Upper lobe of left lung (tissue), 6 donors: Measurements from ENCODE around the gene GALK1. TPM values are rescaled to one million over a fixed set of nuclear protein-coding genes. Genes with fewer than 3 reads are reported as not detected.
A peak's percentile ranks its signal among the peaks of the same experiment; 100 is the strongest.

Source experiments
- ATAC-seq, 2 donors: fragments of 200-7000 bp; cut with Tn5 transposase; one replicate each; pipeline ENCODE4 v1.9.1; 2022; ENCODE audit warnings: mild to moderate bottlenecking in 2 of 2, moderate library complexity in 2 of 2; ENCODE audit not compliant: low FRiP score in 2 of 2
- DNase-seq, 2 donors: peaks; one replicate each; pipeline ENCODE4 v3.0.0-alpha.2; 2019 to 2020
- H3K27ac ChIP-seq, 4 donors: fragments of 200-600 bp; sonication (generic); one replicate each; pipeline ENCODE4 v1.5.1; 2016 to 2019
- H3K27me3 ChIP-seq, 4 donors: fragments of 200-600 bp; sonication (generic); one replicate each; pipeline ENCODE4 v1.5.1; 2017 to 2019
- H3K36me3 ChIP-seq, 4 donors: fragments of 200-600 bp; sonication (generic); one replicate each; pipeline ENCODE4 v1.5.1; 2016 to 2019
- H3K4me1 ChIP-seq, 4 donors: fragments of 200-600 bp; sonication (generic); one replicate each; pipeline ENCODE4 v1.5.1; 2018 to 2019
- H3K4me3 ChIP-seq, 4 donors: fragments of 200-600 bp; sonication (generic); one replicate each; pipeline ENCODE4 v1.5.1; 2017 to 2019; ENCODE audit warnings: mild to moderate bottlenecking in 2 of 4, moderate library complexity in 1 of 4
- H3K9me3 ChIP-seq, 4 donors: fragments of 200-600 bp; sonication (generic); one replicate each; pipeline ENCODE4 v1.5.1; 2018 to 2019
- EP300 ChIP-seq, 4 donors: sonication (generic); formaldehyde crosslinking; IDR thresholded peaks; one replicate each; pipeline ENCODE4 v1.5.1; 2017; ENCODE audit warnings: antibody characterized with exemption in 4 of 4, control low read depth in 2 of 4
- POLR2A ChIP-seq, 4 donors: fragments of 450-650 bp; IDR thresholded peaks; one replicate each; pipeline ENCODE4 v1.5.1; 2016 to 2017; ENCODE audit warnings: antibody characterized with exemption in 4 of 4, mild to moderate bottlenecking in 2 of 4
- POLR2AphosphoS5 ChIP-seq, 2 donors: sonication (generic); formaldehyde crosslinking; IDR thresholded peaks; one replicate each; pipeline ENCODE4 v1.5.1; 2017; ENCODE audit warnings: antibody characterized with exemption in 2 of 2
- WGBS, 2 donors: methylation state at CpG; one replicate each; pipeline ENCODE4 v1.1.5; 2017 to 2018; 5-methylcytosine and 5-hydroxymethylcytosine counted together
- total RNA-seq, 6 donors: library from RNA; depleted of rRNA in 4 of 6; stranded (reverse); fragments of >200 nt in 4 of 6; gene quantifications; one replicate each; pipeline versions ENCODE4 v1.1.0 to v1.2.1, GENCODE V29; 2016 to 2021
- TF ChIP-seq, protein P1 (sequence below), 6 experiments: fragments of 450-650 bp in 4 of 6; fragments of 200-600 bp in 2 of 6; sonication (generic) in 2 of 6; IDR thresholded peaks; one replicate each; pipeline ENCODE4 v1.5.1; 2016 to 2019; ENCODE audit warnings: antibody characterized with exemption in 6 of 6
- donor health status: DM: no; HTN: no; CAD: no; lungs with moderate emphysema.
- donor health status: DM: no; HTN: yes; CAD: no; lungs with severe emphysema.

Gene GALK1
- 10 to 100 TPM; 18.9 to 65.7 (median 40.6) TPM for total RNA-seq

DNA sequence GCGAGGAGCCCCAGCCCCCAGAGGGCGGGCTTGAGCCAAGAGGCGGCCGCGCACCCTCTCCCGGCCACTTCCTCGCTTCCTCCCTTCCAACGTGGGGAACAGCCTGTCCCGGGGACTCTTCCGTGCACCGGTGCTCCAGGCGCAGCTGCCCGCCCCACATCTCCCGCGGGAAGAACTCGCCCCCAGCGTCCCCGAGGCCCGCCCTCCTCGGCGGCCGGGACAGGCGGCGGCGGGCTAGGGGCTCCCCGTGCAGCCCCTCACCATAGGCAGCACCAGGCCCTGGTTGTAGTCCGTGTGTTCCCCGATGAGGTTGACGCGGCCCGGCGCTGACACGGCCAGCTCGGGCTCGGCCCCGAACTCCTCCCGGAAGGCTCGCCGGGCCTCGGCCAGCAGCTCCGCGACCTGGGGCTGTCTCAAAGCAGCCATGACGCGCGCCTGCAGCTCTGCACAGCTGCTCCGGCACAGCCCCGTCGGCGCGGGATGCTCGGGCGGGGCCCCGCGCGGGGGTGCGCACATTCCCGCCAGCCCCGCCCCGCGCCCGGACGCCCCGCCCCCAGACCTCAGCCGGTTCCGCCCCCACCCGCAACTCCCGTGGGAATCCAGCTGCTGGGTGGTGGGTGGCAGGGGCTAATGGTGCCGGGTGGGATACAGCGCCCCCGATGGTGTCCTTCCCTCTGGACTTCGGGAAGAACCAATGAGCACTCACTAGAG lies at the start of gene GALK1:
TSS of gene GALK1 (minus strand) at position 482 of the 711 bp plus-strand sequence. CDS start at position 426, 56 bp downstream.
- WGBS, 2 donors = 0% methylated on average over 1 to 28 of the region's 71 CpGs
- ATAC-seq (peak; percentile 89 to 95), DNase-seq (peak; percentile 91 to 96)

DNA sequence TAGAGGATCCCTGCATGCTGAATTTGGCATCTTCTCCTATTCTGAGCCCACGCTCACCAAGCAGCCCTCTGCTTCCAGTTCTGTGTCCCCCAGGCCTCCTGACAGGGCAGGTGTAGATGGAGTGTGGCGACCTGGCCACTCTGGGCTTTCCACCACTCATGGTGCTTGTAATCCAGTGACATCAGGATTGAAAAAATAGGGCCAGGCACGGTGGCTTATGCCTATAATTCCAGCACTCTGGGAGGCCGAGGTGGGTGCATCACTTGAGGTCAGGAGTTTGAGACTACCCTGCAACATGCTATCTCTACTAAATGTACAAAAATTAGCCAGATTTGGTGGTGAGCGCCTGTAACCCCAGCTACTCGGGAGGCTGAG lies 49.0 kb upstream of the GALK1 start:
- H3K4me1 ChIP-seq = no peaks in the 10 kb centered on the region
- ATAC-seq (no peak), DNase-seq (no peak)
- TF ChIP-seq POLR2A (IDR thresholded peaks at IDR 0.05) (no peak), POLR2AphosphoS5 (IDR thresholded peaks at IDR 0.05) (no peak)
- TF ChIP-seq, protein P1, sequence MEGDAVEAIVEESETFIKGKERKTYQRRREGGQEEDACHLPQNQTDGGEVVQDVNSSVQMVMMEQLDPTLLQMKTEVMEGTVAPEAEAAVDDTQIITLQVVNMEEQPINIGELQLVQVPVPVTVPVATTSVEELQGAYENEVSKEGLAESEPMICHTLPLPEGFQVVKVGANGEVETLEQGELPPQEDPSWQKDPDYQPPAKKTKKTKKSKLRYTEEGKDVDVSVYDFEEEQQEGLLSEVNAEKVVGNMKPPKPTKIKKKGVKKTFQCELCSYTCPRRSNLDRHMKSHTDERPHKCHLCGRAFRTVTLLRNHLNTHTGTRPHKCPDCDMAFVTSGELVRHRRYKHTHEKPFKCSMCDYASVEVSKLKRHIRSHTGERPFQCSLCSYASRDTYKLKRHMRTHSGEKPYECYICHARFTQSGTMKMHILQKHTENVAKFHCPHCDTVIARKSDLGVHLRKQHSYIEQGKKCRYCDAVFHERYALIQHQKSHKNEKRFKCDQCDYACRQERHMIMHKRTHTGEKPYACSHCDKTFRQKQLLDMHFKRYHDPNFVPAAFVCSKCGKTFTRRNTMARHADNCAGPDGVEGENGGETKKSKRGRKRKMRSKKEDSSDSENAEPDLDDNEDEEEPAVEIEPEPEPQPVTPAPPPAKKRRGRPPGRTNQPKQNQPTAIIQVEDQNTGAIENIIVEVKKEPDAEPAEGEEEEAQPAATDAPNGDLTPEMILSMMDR (IDR thresholded peaks at IDR 0.05) = no peak
- no peak overlapping the region for H3K27ac ChIP-seq
- no peaks in the 10 kb centered on the region for H3K27me3 ChIP-seq
- WGBS, 2 donors = 92 to 98% methylated on average over 5 to 6 of the region's 6 CpGs
- H3K9me3 ChIP-seq = no peaks in the 10 kb centered on the region
- no peak overlapping the region for H3K4me3 ChIP-seq
- H3K36me3 ChIP-seq = peaks cover 19 to 96% (median 87%) of the 10 kb centered on the region in 4 donors

More for the DNA sequence above, at the start of gene GALK1:
- TF ChIP-seq POLR2AphosphoS5 (IDR thresholded peaks at IDR 0.05) (peak; percentile 45 to 65), POLR2A (IDR thresholded peaks at IDR 0.05) (peak in 2 of 4 donors; percentile 64 to 76), EP300 (IDR thresholded peaks at IDR 0.05) (peak in 1 of 4 donors; percentile 38)
- TF ChIP-seq, protein P1 (IDR thresholded peaks at IDR 0.05) = peak in 5 of 6 experiments; percentile 58 to 93 (median 67)
- peaks cover 17 to 38% (median 20%) of the 10 kb centered on the region in 4 donors for H3K4me1 ChIP-seq
- H3K27ac ChIP-seq = peak within 1 kb of the TSS; percentile 83 to 92 (median 88)
- H3K4me3 ChIP-seq = peak within 1 kb of the TSS; percentile 40 to 77 (median 69)
- peaks cover 0 to 10% (median 4%) of the 10 kb centered on the region in 4 donors for H3K36me3 ChIP-seq
- H3K27me3 ChIP-seq = no peaks in the 10 kb centered on the region
- no peaks in the 10 kb centered on the region for H3K9me3 ChIP-seq

DNA sequence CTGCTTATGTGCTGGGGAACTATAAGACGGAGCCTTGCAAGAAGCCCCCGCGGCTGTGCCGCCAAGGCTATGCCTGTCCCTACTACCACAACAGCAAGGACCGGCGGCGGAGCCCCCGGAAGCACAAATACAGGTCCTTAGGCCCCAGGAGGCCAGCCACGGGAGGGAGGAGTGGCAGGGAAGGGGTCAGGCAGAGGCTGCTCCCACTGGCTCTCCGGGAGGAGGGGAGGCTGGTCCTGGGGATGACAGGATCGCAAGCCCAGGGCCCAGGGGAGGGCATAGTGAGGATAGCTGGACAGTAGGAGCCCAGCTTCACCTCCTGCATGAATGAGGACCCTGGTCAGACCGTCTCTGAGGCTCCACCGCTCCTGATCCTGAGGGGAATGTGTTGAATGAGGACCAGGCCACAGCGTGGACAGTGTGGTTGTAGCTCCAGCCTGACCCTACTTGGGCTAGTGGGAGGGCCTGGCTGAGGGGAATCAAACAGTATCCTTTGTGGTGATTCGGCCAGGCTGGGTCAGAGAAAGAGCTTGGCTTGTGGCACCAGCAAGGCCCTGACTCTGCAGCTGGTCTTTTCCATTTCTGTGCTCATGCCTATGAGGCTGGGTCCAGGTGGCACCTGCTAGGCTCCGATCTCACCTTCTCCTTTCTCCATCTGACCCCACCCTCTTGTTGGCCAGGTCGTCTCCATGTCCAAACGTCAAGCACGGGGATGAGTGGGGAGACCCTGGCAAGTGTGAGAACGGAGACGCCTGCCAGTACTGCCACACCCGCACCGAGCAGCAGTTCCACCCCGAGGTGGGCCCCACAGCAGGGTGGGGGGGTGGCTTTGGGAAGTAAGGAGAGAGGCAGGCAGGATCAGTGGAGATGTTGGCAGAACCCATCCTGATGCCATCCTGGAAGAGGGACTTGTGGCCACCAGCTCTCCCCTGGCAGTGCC lies 48.4 kb upstream of the GALK1 start:
- Histone ChIP-seq H3K9me3 (no peaks in the 10 kb centered on the region), H3K4me3 (no peak overlapping the region), H3K27ac (no peak overlapping the region), H3K4me1 (no peaks in the 10 kb centered on the region), H3K27me3 (no peaks in the 10 kb centered on the region), H3K36me3 (peaks cover 19 to 89% (median 80%) of the 10 kb centered on the region in 4 donors)
- no peak for ATAC-seq
- 89 to 94% methylated on average over 18 to 24 of the region's 24 CpGs for WGBS, 2 donors
- no peak for TF ChIP-seq POLR2A (IDR thresholded peaks at IDR 0.05)
- no peak for TF ChIP-seq EP300 (IDR thresholded peaks at IDR 0.05)
- TF ChIP-seq, protein P1 (IDR thresholded peaks at IDR 0.05) = no peak
- no peak for TF ChIP-seq POLR2AphosphoS5 (IDR thresholded peaks at IDR 0.05)
- DNase-seq = no peak

DNA sequence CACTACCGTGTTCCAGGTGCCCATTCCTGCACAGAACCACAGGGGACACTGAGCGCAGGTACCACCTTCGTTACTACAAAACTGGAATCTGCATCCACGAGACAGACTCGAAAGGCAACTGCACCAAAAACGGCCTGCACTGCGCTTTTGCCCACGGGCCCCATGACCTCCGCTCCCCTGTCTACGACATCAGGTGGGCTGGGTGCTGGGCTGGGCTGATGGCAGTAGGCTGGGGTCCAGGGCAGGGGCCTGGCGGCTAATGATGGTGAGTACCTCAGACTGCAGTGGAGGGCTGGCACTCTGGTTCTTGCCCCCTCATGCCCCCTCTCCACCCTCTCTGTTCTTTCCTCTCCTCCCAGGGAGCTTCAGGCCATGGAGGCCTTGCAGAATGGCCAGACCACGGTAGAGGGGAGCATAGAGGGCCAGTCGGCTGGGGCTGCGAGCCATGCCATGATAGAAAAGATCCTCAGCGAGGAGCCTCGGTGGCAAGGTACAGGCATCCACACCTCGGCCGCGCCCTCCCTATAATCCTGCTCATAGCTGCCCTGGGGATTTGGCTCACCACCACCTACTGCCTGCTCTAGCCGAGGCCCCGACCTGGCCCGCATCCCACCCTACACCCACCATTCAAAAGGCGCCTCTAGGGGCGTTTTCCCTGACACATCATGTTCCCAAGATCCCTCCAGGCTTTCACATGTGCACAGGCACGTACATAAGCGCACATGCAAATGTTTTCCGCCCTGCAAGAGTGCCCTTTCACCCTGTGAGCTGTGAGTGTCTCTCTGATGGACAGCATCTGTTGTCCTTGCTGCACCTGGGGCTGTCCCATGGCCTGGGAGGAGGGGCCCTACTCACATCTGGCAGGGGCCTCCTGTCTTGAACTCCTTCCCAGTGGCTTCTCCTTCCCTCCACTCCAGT lies 47.4 kb upstream of the GALK1 start:
- H3K4me1 ChIP-seq = no peaks in the 10 kb centered on the region
- H3K27ac ChIP-seq = no peak overlapping the region
- TF ChIP-seq, protein P1 (IDR thresholded peaks at IDR 0.05) = no peak
- TF ChIP-seq POLR2AphosphoS5 (IDR thresholded peaks at IDR 0.05) (no peak), EP300 (IDR thresholded peaks at IDR 0.05) (no peak), POLR2A (IDR thresholded peaks at IDR 0.05) (no peak)
- H3K27me3 ChIP-seq = no peaks in the 10 kb centered on the region
- ATAC-seq (no peak), DNase-seq (no peak)
- 92 to 93% methylated on average over 18 to 27 of the region's 27 CpGs for WGBS, 2 donors
- H3K4me3 ChIP-seq = no peak overlapping the region
- peaks cover 19 to 79% (median 70%) of the 10 kb centered on the region in 4 donors for H3K36me3 ChIP-seq
- no peaks in the 10 kb centered on the region for H3K9me3 ChIP-seq
